ENCODE measurements around the gene RIPOR2.

The RIPOR2 gene

DNA sequence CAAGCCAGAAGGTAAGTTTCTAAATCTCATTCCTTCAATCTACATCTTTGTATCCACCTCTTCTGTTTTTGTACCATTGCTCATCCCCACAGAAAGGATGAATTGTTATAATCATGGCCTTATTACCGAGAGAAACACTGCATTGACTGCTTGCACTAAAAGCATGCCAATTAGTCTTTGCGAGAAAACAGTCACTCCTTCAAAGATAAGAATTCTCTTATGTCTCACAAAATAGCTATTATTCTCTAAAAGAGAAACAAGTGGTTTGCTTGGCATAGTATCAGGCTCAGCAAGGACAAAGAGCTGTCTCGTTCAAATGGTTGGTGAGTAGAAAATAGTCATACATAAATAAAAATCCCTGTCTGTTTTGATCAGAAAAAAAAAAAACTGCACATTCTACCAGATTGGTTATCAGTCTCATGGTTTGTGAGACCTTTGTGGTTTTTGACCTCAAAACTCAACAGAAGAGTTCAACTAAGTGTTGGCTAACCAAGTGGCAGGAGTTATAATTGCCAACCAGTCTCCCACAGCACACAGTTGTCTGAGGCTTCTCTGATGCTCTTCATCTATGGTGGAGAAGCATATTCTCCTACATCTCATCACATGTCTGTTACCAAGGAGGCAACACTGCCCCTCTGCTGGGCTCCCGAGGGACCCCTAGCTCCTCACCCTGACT is 101.9 kb downstream of the RIPOR2 start:
- TF ChIP-seq ZFX (IDR thresholded peaks at IDR 0.05; ENCODE audit: borderline replicate concordance) = no peak
- TF ChIP-seq, protein P1, sequence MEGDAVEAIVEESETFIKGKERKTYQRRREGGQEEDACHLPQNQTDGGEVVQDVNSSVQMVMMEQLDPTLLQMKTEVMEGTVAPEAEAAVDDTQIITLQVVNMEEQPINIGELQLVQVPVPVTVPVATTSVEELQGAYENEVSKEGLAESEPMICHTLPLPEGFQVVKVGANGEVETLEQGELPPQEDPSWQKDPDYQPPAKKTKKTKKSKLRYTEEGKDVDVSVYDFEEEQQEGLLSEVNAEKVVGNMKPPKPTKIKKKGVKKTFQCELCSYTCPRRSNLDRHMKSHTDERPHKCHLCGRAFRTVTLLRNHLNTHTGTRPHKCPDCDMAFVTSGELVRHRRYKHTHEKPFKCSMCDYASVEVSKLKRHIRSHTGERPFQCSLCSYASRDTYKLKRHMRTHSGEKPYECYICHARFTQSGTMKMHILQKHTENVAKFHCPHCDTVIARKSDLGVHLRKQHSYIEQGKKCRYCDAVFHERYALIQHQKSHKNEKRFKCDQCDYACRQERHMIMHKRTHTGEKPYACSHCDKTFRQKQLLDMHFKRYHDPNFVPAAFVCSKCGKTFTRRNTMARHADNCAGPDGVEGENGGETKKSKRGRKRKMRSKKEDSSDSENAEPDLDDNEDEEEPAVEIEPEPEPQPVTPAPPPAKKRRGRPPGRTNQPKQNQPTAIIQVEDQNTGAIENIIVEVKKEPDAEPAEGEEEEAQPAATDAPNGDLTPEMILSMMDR (IDR thresholded peaks at IDR 0.05) = no peak
- no peak overlapping the region for H3K27ac ChIP-seq

DNA sequence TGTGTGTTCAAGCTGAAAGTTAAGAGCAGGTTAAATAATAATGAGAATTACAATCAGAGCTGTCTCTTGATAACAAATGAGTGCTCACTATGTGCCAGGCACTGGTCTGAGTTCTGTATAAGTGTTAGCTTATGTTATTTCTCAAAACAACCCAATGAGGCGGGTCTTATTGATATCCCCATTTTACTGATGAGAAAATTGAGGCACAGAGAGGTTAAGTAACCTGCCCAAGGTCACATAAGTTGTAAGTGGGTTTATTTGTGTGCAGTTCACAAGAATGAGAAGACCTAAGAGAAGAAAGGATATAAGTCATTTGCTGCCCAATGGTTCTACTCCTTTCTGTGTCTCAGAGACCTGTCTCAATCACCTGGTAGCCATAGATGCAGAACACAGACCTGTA is 103.0 kb downstream of the RIPOR2 start:
- no peak overlapping the region for H3K27ac ChIP-seq
- TF ChIP-seq ZFX (IDR thresholded peaks at IDR 0.05; ENCODE audit: borderline replicate concordance) = no peak
- TF ChIP-seq, protein P1 (IDR thresholded peaks at IDR 0.05) = no peak

DNA sequence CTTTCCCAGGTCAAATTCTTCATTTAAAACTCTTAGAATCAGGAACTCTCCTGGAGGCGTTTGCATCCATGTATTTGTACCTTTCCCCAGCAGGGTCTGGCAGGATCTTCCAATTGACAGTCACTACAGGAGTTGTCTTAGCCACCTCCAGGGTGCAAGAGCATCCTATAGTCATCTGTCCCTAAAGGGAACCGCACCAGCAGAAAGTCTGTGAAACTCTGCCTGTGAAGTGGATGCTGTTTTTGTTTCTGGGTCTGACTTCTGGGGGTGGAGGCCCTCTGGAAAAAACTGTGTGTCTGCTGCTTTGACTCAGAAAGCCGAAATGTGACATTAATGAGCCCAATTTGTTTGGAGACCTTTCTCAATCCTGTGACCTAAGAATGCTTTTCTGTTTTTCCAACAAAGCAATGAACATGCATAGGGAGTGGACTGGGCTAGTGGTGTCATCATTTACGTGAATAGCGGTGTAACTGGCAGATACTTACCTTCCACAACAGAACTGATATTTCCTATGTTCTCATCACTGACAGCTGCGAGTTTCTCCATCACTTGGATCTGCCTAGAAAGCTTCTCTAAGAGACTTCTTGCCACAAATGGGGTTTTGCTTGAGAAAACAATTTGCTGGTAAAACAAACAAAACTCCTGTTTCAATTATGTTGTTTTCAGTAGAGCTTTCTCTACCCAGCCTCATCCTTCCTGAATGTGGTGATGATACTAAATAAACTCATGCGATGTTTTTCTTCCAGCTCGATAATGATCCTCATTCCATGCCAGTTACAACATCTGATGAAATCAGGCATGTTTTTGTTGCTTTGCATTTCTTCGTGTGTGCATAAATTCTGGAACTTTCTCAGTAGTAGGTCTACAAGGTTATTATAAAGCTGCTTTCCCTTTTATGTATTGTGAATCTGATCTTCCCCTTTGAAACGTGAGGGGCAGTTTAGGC is 103.7 kb downstream of the RIPOR2 start:
- no peak overlapping the region for H3K27ac ChIP-seq
- no peak for TF ChIP-seq ZFX (IDR thresholded peaks at IDR 0.05; ENCODE audit: borderline replicate concordance)
- TF ChIP-seq, protein P1 (IDR thresholded peaks at IDR 0.05) = no peak

DNA sequence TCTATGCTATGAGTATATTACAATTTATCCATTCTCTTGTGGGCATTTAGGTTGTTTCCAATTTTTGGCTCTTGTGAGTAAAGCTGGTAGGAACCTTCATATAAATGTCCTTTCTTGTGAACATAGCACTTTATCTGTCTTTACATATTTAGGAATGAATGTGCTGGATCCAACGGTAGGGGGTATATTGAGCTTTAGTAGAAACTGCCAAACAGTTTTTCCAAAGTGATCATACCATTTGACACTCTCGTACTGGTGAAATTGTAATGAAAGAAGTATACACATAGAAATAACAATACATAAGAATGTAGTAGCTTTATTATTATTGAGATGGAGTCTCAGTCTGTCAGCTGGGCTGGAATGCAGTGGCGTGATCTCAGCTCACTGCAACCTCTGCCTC is 106.1 kb downstream of the RIPOR2 start:
- no peak overlapping the region for H3K27ac ChIP-seq
- TF ChIP-seq ZFX (IDR thresholded peaks at IDR 0.05; ENCODE audit: borderline replicate concordance) = no peak
- TF ChIP-seq, protein P1 (IDR thresholded peaks at IDR 0.05) = no peak

DNA sequence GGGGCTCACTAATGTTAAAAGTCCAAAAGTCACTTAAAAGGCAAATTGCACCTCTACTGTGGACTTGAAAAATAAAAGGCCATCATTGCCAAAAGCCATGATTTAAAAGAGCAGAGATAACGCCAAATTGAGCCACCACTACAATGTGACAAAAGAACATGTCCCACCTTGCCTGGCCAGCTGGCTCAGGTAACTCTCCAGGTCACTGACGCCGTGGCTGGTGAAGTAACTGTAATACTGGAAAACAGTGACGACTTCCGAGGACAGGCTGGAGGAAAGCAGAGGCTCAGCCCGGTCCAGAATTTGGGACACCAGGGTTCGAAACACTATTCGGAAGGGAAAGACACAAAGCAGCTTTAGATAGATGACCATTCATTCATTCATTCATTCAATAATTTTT is 107.8 kb downstream of the RIPOR2 start:
- no peak overlapping the region for H3K27ac ChIP-seq
- TF ChIP-seq, protein P1 (IDR thresholded peaks at IDR 0.05) = no peak
- no peak for TF ChIP-seq ZFX (IDR thresholded peaks at IDR 0.05; ENCODE audit: borderline replicate concordance)

DNA sequence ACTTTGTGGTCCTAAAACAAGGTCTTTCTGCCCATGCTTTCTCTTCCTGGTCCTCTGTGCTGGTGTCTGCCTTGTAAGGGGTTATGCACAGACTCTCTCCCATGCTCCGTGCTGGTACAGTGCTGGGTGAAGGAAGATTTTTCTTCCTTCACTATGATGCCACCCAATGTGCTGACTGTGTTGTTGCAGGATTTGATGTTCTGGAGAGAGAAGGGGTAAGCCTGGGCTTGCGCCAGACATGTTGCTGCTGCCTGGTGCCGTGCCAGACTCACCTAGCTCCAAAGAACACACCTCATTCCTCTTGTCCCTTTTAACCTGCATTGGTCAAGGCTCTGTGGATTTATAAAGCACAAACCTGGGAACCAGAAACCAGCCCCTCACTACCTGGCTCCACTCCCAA is 108.6 kb downstream of the RIPOR2 start:
- TF ChIP-seq ZFX (IDR thresholded peaks at IDR 0.05; ENCODE audit: borderline replicate concordance) = no peak
- TF ChIP-seq, protein P1 (IDR thresholded peaks at IDR 0.05) = no peak
- H3K27ac ChIP-seq = no peak overlapping the region

All from 22Rv1 (cell line).